ENCODE data around the gene GRAMD1C. TPM values are rescaled to one million over a fixed set of nuclear protein-coding genes. Genes with fewer than 3 reads are reported as not detected.

Gene GRAMD1C
- polyA plus RNA-seq, 4 donors: 5.5 to 27.4 (median 22.8) TPM

- Histone ChIP-seq H3K27ac (ENCODE audit: low read depth in 1 of 3, low read length in 2 of 3) (no peak overlapping the region), H3K9me3 (ENCODE audit: control insufficient read depth in 2 of 2, insufficient read depth in 1 of 2, low read depth in 1 of 2, low read length in 1 of 2) (no peaks in the 10 kb centered on the region), H3K36me3 (ENCODE audit: control insufficient read depth in 3 of 3, insufficient read depth in 2 of 3, low read depth in 1 of 3, low read length in 3 of 3) (no peaks in the 10 kb centered on the region), H3K27me3 (ENCODE audit: control insufficient read depth in 3 of 3, insufficient read depth in 3 of 3, low read length in 3 of 3) (no peaks in the 10 kb centered on the region), H3K4me1 (ENCODE audit: control insufficient read depth in 3 of 3, insufficient read depth in 2 of 3, low read depth in 1 of 3, low read length in 2 of 3) (no peaks in the 10 kb centered on the region), H3K4me3 (ENCODE audit: low read depth in 1 of 3, low read length in 3 of 3) (no peak overlapping the region)
- no peak for DNase-seq
- no peak for FAIRE-seq
- WGBS, 3 donors: 76 to 80% (median 76%) methylated on average over 3 of the region's 3 CpGs
Observed at GRCh38 chr3:113819866-113820265, 18.7 kb upstream of the GRAMD1C start.

- Histone ChIP-seq H3K4me1 (ENCODE audit: control insufficient read depth in 3 of 3, insufficient read depth in 2 of 3, low read depth in 1 of 3, low read length in 2 of 3) (no peaks in the 10 kb centered on the region), H3K27ac (ENCODE audit: low read depth in 1 of 3, low read length in 2 of 3) (no peak overlapping the region), H3K4me3 (ENCODE audit: low read depth in 1 of 3, low read length in 3 of 3) (no peak overlapping the region), H3K27me3 (ENCODE audit: control insufficient read depth in 3 of 3, insufficient read depth in 3 of 3, low read length in 3 of 3) (no peaks in the 10 kb centered on the region), H3K36me3 (ENCODE audit: control insufficient read depth in 3 of 3, insufficient read depth in 2 of 3, low read depth in 1 of 3, low read length in 3 of 3) (no peaks in the 10 kb centered on the region), H3K9me3 (ENCODE audit: control insufficient read depth in 2 of 2, insufficient read depth in 1 of 2, low read depth in 1 of 2, low read length in 1 of 2) (no peaks in the 10 kb centered on the region)
- WGBS, 3 donors: 76 to 83% (median 78%) methylated on average over 2 of the region's 2 CpGs
- DNase-seq (no peak), FAIRE-seq (no peak)
Observed at GRCh38 chr3:113825090-113825489, 13.5 kb upstream of the GRAMD1C start.

GRCh38 chr3:113828600-113828999 is 10.0 kb upstream of the GRAMD1C start:
- no peak for FAIRE-seq
- Histone ChIP-seq H3K9me3 (ENCODE audit: control insufficient read depth in 2 of 2, insufficient read depth in 1 of 2, low read depth in 1 of 2, low read length in 1 of 2) (peaks cover 0 to 4% of the 10 kb centered on the region in 2 donors), H3K27ac (ENCODE audit: low read depth in 1 of 3, low read length in 2 of 3) (no peak overlapping the region), H3K36me3 (ENCODE audit: control insufficient read depth in 3 of 3, insufficient read depth in 2 of 3, low read depth in 1 of 3, low read length in 3 of 3) (no peaks in the 10 kb centered on the region), H3K27me3 (ENCODE audit: control insufficient read depth in 3 of 3, insufficient read depth in 3 of 3, low read length in 3 of 3) (no peaks in the 10 kb centered on the region), H3K4me1 (ENCODE audit: control insufficient read depth in 3 of 3, insufficient read depth in 2 of 3, low read depth in 1 of 3, low read length in 2 of 3) (no peaks in the 10 kb centered on the region), H3K4me3 (ENCODE audit: low read depth in 1 of 3, low read length in 3 of 3) (no peak overlapping the region)
- DNase-seq: no peak
- 83 to 100% (median 91%) methylated on average over 1 of the region's 1 CpG for WGBS, 3 donors

GRCh38 chr3:113829576-113830354 is 8.8 kb upstream of the GRAMD1C start:
- FAIRE-seq: no peak
- DNase-seq: no peak
- no peak overlapping the region for H3K27ac ChIP-seq (ENCODE audit: low read depth in 1 of 3, low read length in 2 of 3)
- no peaks in the 10 kb centered on the region for H3K36me3 ChIP-seq (ENCODE audit: control insufficient read depth in 3 of 3, insufficient read depth in 2 of 3, low read depth in 1 of 3, low read length in 3 of 3)
- H3K27me3 ChIP-seq (ENCODE audit: control insufficient read depth in 3 of 3, insufficient read depth in 3 of 3, low read length in 3 of 3): no peaks in the 10 kb centered on the region
- H3K4me1 ChIP-seq (ENCODE audit: control insufficient read depth in 3 of 3, insufficient read depth in 2 of 3, low read depth in 1 of 3, low read length in 2 of 3): no peaks in the 10 kb centered on the region
- H3K4me3 ChIP-seq (ENCODE audit: low read depth in 1 of 3, low read length in 3 of 3): no peak overlapping the region
- WGBS, 3 donors: 85 to 91% (median 87%) methylated on average over 10 of the region's 10 CpGs
- H3K9me3 ChIP-seq (ENCODE audit: control insufficient read depth in 2 of 2, insufficient read depth in 1 of 2, low read depth in 1 of 2, low read length in 1 of 2): peaks cover 0 to 4% of the 10 kb centered on the region in 2 donors

- Histone ChIP-seq H3K4me3 (ENCODE audit: low read depth in 1 of 3, low read length in 3 of 3) (no peak overlapping the region), H3K27me3 (ENCODE audit: control insufficient read depth in 3 of 3, insufficient read depth in 3 of 3, low read length in 3 of 3) (no peaks in the 10 kb centered on the region), H3K36me3 (ENCODE audit: control insufficient read depth in 3 of 3, insufficient read depth in 2 of 3, low read depth in 1 of 3, low read length in 3 of 3) (no peaks in the 10 kb centered on the region), H3K27ac (ENCODE audit: low read depth in 1 of 3, low read length in 2 of 3) (no peak overlapping the region), H3K4me1 (ENCODE audit: control insufficient read depth in 3 of 3, insufficient read depth in 2 of 3, low read depth in 1 of 3, low read length in 2 of 3) (no peaks in the 10 kb centered on the region), H3K9me3 (ENCODE audit: control insufficient read depth in 2 of 2, insufficient read depth in 1 of 2, low read depth in 1 of 2, low read length in 1 of 2) (peaks cover 0 to 4% of the 10 kb centered on the region in 2 donors)
- 0% methylated on average over 1 of the region's 1 CpG for WGBS, 3 donors
- FAIRE-seq (no peak), DNase-seq (no peak)
Observed at GRCh38 chr3:113831103-113831355, 7.6 kb upstream of the GRAMD1C start.

GRCh38 chr3:113832477-113833164 is 6.0 kb upstream of the GRAMD1C start:
- peaks cover 0 to 4% of the 10 kb centered on the region in 2 donors for H3K9me3 ChIP-seq (ENCODE audit: control insufficient read depth in 2 of 2, insufficient read depth in 1 of 2, low read depth in 1 of 2, low read length in 1 of 2)
- DNase-seq (no peak), FAIRE-seq (no peak)
- H3K36me3 ChIP-seq (ENCODE audit: control insufficient read depth in 3 of 3, insufficient read depth in 2 of 3, low read depth in 1 of 3, low read length in 3 of 3): no peaks in the 10 kb centered on the region
- H3K4me3 ChIP-seq (ENCODE audit: low read depth in 1 of 3, low read length in 3 of 3): no peak overlapping the region
- no peaks in the 10 kb centered on the region for H3K4me1 ChIP-seq (ENCODE audit: control insufficient read depth in 3 of 3, insufficient read depth in 2 of 3, low read depth in 1 of 3, low read length in 2 of 3)
- H3K27ac ChIP-seq (ENCODE audit: low read depth in 1 of 3, low read length in 2 of 3): no peak overlapping the region
- no peaks in the 10 kb centered on the region for H3K27me3 ChIP-seq (ENCODE audit: control insufficient read depth in 3 of 3, insufficient read depth in 3 of 3, low read length in 3 of 3)
- WGBS, 3 donors: 79 to 85% (median 79%) methylated on average over 5 of the region's 5 CpGs

- H3K27ac ChIP-seq (ENCODE audit: low read depth in 1 of 3, low read length in 2 of 3): no peak overlapping the region
- FAIRE-seq: peak; percentile 39
- DNase-seq: peak; percentile 19 to 32
Observed at GRCh38 chr3:113834983-113835382, 3.6 kb upstream of the GRAMD1C start.

GRCh38 chr3:113839551-113839950 is 963 bp downstream of the GRAMD1C start:
- 19 to 58% (median 38%) methylated on average over 2 of the region's 2 CpGs for WGBS, 3 donors
- Histone ChIP-seq H3K4me3 (ENCODE audit: low read depth in 1 of 3, low read length in 3 of 3) (peak overlapping the region in 1 of 3 donors; percentile 71), H3K4me1 (ENCODE audit: control insufficient read depth in 3 of 3, insufficient read depth in 2 of 3, low read depth in 1 of 3, low read length in 2 of 3) (no peaks in the 10 kb centered on the region), H3K36me3 (ENCODE audit: control insufficient read depth in 3 of 3, insufficient read depth in 2 of 3, low read depth in 1 of 3, low read length in 3 of 3) (no peaks in the 10 kb centered on the region), H3K9me3 (ENCODE audit: control insufficient read depth in 2 of 2, insufficient read depth in 1 of 2, low read depth in 1 of 2, low read length in 1 of 2) (no peaks in the 10 kb centered on the region), H3K27ac (ENCODE audit: low read depth in 1 of 3, low read length in 2 of 3) (no peak overlapping the region), H3K27me3 (ENCODE audit: control insufficient read depth in 3 of 3, insufficient read depth in 3 of 3, low read length in 3 of 3) (no peaks in the 10 kb centered on the region)
- DNase-seq (no peak), FAIRE-seq (no peak)

More at GRCh38 chr3:113834983-113835382, 3.6 kb upstream of the GRAMD1C start:
- H3K4me1 ChIP-seq (ENCODE audit: control insufficient read depth in 3 of 3, insufficient read depth in 2 of 3, low read depth in 1 of 3, low read length in 2 of 3): no peaks in the 10 kb centered on the region
- no peaks in the 10 kb centered on the region for H3K27me3 ChIP-seq (ENCODE audit: control insufficient read depth in 3 of 3, insufficient read depth in 3 of 3, low read length in 3 of 3)
- H3K36me3 ChIP-seq (ENCODE audit: control insufficient read depth in 3 of 3, insufficient read depth in 2 of 3, low read depth in 1 of 3, low read length in 3 of 3): no peaks in the 10 kb centered on the region
- no peak overlapping the region for H3K4me3 ChIP-seq (ENCODE audit: low read depth in 1 of 3, low read length in 3 of 3)
- H3K9me3 ChIP-seq (ENCODE audit: control insufficient read depth in 2 of 2, insufficient read depth in 1 of 2, low read depth in 1 of 2, low read length in 1 of 2): peaks cover 0 to 4% of the 10 kb centered on the region in 2 donors

Measured in small intestine (tissue), 7 donors.